Measurements from ENCODE around the gene TMED1.

The TMED1 gene

GRCh38 chr19:10870501-10870954, 34.5 kb upstream of the TMED1 start:
- TF ChIP-seq EP300 (IDR thresholded peaks at IDR 0.05; ENCODE audit: borderline replicate concordance): no peak
- TF ChIP-seq YY1 (IDR thresholded peaks at IDR 0.05; ENCODE audit: low read depth): no peak
- TF ChIP-seq NFIC (IDR thresholded peaks at IDR 0.05): no peak
- no peak for TF ChIP-seq REST (IDR thresholded peaks at IDR 0.05; ENCODE audit: low read depth)
- no peak for TF ChIP-seq CEBPB (IDR thresholded peaks at IDR 0.05)
- no peak for TF ChIP-seq TEAD4 (IDR thresholded peaks at IDR 0.05)
- no peak for TF ChIP-seq USF1 (IDR thresholded peaks at IDR 0.05)
- TF ChIP-seq TAF1 (IDR thresholded peaks at IDR 0.05; ENCODE audit: low read depth): no peak
- no peak for TF ChIP-seq CREB1 (IDR thresholded peaks at IDR 0.05; ENCODE audit: low read depth)
- peak; percentile 98 for TF ChIP-seq EGR1 (IDR thresholded peaks at IDR 0.05)
- TF ChIP-seq ZBTB7A (IDR thresholded peaks at IDR 0.05; ENCODE audit: low read depth): peak; percentile 41; the same call in 1 of the 2 replicates
- no peak for TF ChIP-seq FOXM1 (IDR thresholded peaks at IDR 0.05; ENCODE audit: borderline replicate concordance, low read depth)
- TF ChIP-seq MAX (IDR thresholded peaks at IDR 0.05): no peak
- no peak for TF ChIP-seq TCF12 (IDR thresholded peaks at IDR 0.05; ENCODE audit: low read depth)
- TF ChIP-seq RAD21 (IDR thresholded peaks at IDR 0.05; ENCODE audit: low read depth): no peak

- TF ChIP-seq NFIC (IDR thresholded peaks at IDR 0.05) (no peak), USF1 (IDR thresholded peaks at IDR 0.05) (no peak), REST (IDR thresholded peaks at IDR 0.05; ENCODE audit: low read depth) (no peak), EP300 (IDR thresholded peaks at IDR 0.05; ENCODE audit: borderline replicate concordance) (no peak), TAF1 (IDR thresholded peaks at IDR 0.05; ENCODE audit: low read depth) (no peak), TEAD4 (IDR thresholded peaks at IDR 0.05) (no peak), RAD21 (IDR thresholded peaks at IDR 0.05; ENCODE audit: low read depth) (no peak), FOXM1 (IDR thresholded peaks at IDR 0.05; ENCODE audit: borderline replicate concordance, low read depth) (no peak), YY1 (IDR thresholded peaks at IDR 0.05; ENCODE audit: low read depth) (no peak), CEBPB (IDR thresholded peaks at IDR 0.05) (no peak), EGR1 (IDR thresholded peaks at IDR 0.05) (no peak), ZBTB7A (IDR thresholded peaks at IDR 0.05; ENCODE audit: low read depth) (no peak), TCF12 (IDR thresholded peaks at IDR 0.05; ENCODE audit: low read depth) (no peak), MAX (IDR thresholded peaks at IDR 0.05) (no peak), CREB1 (IDR thresholded peaks at IDR 0.05; ENCODE audit: low read depth) (no peak)
Measured at GRCh38 chr19:10868872-10869547, 33.0 kb upstream of the TMED1 start.

GRCh38 chr19:10866495-10866894, 30.5 kb upstream of the TMED1 start:
- no peak for TF ChIP-seq EGR1 (IDR thresholded peaks at IDR 0.05)
- TF ChIP-seq CEBPB (IDR thresholded peaks at IDR 0.05): peak; percentile 69
- no peak for TF ChIP-seq TEAD4 (IDR thresholded peaks at IDR 0.05)
- TF ChIP-seq MAX (IDR thresholded peaks at IDR 0.05): no peak
- TF ChIP-seq TCF12 (IDR thresholded peaks at IDR 0.05; ENCODE audit: low read depth): no peak
- TF ChIP-seq USF1 (IDR thresholded peaks at IDR 0.05): no peak
- TF ChIP-seq FOXM1 (IDR thresholded peaks at IDR 0.05; ENCODE audit: borderline replicate concordance, low read depth): no peak

GRCh38 chr19:10864538-10864899, 28.5 kb upstream of the TMED1 start:
- TF ChIP-seq RAD21 (IDR thresholded peaks at IDR 0.05; ENCODE audit: low read depth) (peak; percentile 69), USF1 (IDR thresholded peaks at IDR 0.05) (no peak), MAX (IDR thresholded peaks at IDR 0.05) (no peak), FOXM1 (IDR thresholded peaks at IDR 0.05; ENCODE audit: borderline replicate concordance, low read depth) (no peak), REST (IDR thresholded peaks at IDR 0.05; ENCODE audit: low read depth) (no peak), TCF12 (IDR thresholded peaks at IDR 0.05; ENCODE audit: low read depth) (no peak)
